Measurements from ENCODE around the gene TMEM106C. TPM values are rescaled to one million over a fixed set of nuclear protein-coding genes. Genes with fewer than 3 reads are reported as not detected.

The TMEM106C gene
- total RNA-seq, 1 donor from 2014 or later: 77.1 TPM

GRCh38 chr12:48015129-48015528, 51.7 kb downstream of the TMEM106C start:
- H3K27me3 Mint-ChIP-seq: peaks cover 5% of the 10 kb centered on the region
- no peaks in the 10 kb centered on the region for H3K36me3 Mint-ChIP-seq
- peaks cover 9% of the 10 kb centered on the region for H3K4me1 Mint-ChIP-seq (ENCODE audit: unreplicated experiment)

DNA sequence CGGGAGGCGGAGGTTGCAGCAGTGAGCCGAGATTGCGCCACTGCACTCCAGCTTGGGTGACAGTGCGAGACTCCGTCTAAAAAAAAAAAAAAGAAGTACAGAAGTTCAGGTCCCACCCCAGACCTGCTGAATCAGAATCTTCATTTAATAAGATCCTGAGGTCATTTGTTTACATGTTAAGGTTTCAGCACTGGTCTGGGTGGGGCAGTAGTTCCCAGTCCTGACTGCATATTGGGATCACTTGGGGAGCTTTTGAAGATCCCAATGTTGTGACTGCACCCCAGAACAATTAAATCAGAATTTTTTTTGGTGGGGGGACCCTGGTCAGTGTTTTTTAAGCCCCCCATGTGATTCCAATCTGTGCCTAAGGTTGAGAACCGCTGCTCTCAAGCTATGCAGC, 52.6 kb downstream of the TMEM106C start:
- peaks cover 5% of the 10 kb centered on the region for H3K27me3 Mint-ChIP-seq
- no peak for DNase-seq (ENCODE audit: extremely low spot score, unreplicated experiment)
- H3K9me3 Mint-ChIP-seq: no peaks in the 10 kb centered on the region
- TF ChIP-seq CTCF (conservative IDR thresholded peaks at IDR 0.05): no peak
- no peak overlapping the region for H3K27ac Mint-ChIP-seq
- no peaks in the 10 kb centered on the region for H3K36me3 Mint-ChIP-seq
- H3K4me1 Mint-ChIP-seq (ENCODE audit: unreplicated experiment): peaks cover 7% of the 10 kb centered on the region
- H3K4me3 Mint-ChIP-seq: no peak overlapping the region

More at GRCh38 chr12:48015129-48015528, 51.7 kb downstream of the TMEM106C start:
- Mint-ChIP-seq H3K4me3 (no peak overlapping the region), H3K9me3 (no peaks in the 10 kb centered on the region), H3K27ac (no peak overlapping the region)
- no peak for TF ChIP-seq CTCF (conservative IDR thresholded peaks at IDR 0.05)
- DNase-seq (ENCODE audit: extremely low spot score, unreplicated experiment): no peak

DNA sequence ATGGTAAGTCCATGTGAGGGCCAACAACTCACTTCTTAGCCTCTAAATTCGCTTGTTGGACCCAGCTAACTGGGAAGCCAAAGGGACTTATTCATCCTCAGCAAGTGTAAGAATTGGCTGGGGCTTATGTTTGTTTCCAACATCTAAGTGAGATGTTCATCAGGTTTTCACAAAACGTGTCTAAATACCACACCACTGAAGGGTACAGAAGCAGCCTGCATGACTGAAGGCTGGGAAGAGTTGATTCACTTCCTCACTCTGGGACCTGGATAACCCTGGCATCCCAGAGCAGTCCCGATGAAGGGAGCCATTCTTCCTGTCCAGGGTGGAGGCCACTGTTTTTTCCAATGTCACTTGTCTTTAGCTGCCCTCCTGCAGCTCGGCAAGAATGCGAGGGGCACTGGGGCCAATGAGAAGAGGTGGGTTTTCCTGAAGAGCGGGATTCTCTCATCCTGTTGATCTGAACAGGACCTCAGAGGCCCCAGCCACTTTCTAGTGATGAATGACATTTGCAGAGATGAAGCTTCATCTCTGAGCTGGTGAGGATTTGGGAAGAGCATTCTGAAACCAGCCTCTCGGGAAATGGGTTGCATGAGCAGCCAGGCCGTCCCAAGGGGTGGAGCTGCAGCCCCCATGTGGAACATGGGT, 53.1 kb downstream of the TMEM106C start:
- no peak overlapping the region for H3K4me3 Mint-ChIP-seq
- no peaks in the 10 kb centered on the region for H3K36me3 Mint-ChIP-seq
- peaks cover 5% of the 10 kb centered on the region for H3K27me3 Mint-ChIP-seq
- no peak for TF ChIP-seq CTCF (conservative IDR thresholded peaks at IDR 0.05)
- no peaks in the 10 kb centered on the region for H3K9me3 Mint-ChIP-seq
- DNase-seq (ENCODE audit: extremely low spot score, unreplicated experiment): no peak
- H3K4me1 Mint-ChIP-seq (ENCODE audit: unreplicated experiment): peaks cover 6% of the 10 kb centered on the region
- no peak overlapping the region for H3K27ac Mint-ChIP-seq

- Mint-ChIP-seq H3K4me3 (no peak overlapping the region), H3K9me3 (no peaks in the 10 kb centered on the region), H3K27ac (no peak overlapping the region), H3K27me3 (peaks cover 5% of the 10 kb centered on the region), H3K36me3 (no peaks in the 10 kb centered on the region), H3K4me1 (ENCODE audit: unreplicated experiment) (peaks cover 16% of the 10 kb centered on the region)
- DNase-seq (ENCODE audit: extremely low spot score, unreplicated experiment): no peak
- no peak for TF ChIP-seq CTCF (conservative IDR thresholded peaks at IDR 0.05)
These were observed 54.1 kb downstream of the TMEM106C start for GRCh38 chr12:48017496-48017895.

DNA sequence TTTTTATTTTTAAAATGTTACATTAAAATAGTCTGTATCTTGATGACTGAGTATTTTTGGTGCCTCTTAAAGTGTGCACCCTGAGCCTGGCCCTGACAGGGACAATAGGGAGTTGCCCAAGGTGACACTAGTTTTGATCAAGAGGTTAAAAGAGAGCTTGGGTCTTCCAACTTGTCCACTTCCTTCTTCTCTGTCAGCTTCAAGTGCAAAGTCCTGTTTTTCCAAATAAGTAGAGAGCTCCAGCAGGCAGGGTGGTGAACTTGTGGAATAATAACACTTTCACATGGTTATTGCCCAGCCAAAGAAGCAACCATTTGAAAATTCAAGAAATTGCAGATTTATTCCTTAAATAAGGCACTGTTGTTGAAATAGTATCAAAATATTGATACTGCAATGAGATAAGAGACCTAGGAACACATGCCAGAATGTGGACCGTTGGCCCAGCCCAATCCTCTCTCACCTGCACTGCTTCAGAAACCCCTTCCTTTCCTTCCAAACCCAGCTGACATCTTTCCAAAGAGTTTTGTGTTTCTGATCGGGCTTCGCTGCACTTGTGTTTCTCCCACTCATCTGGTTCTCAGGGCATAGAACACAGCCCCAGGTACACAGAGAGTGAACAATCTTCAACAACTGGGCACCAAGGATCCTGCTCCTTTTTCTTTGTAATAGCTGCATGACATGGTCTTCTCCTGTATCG, 54.7 kb downstream of the TMEM106C start:
- no peak for DNase-seq (ENCODE audit: extremely low spot score, unreplicated experiment)
- Mint-ChIP-seq H3K4me1 (ENCODE audit: unreplicated experiment) (peaks cover 22% of the 10 kb centered on the region), H3K36me3 (no peaks in the 10 kb centered on the region), H3K27me3 (peaks cover 5% of the 10 kb centered on the region), H3K9me3 (no peaks in the 10 kb centered on the region), H3K4me3 (no peak overlapping the region), H3K27ac (no peak overlapping the region)
- TF ChIP-seq CTCF (conservative IDR thresholded peaks at IDR 0.05): no peak

Other genes starting within 250 kb of the TMEM106C start
- 3.7 and 18.9 TPM in 2 replicates for gene ENDOU, start 238.1 kb upstream of the TMEM106C start, total RNA-seq (ENCODE audit: low replicate concordance)
- 3.7 and 4.9 TPM in 2 replicates for gene RAPGEF3, start 204.7 kb upstream of the TMEM106C start, total RNA-seq (ENCODE audit: low replicate concordance)
- 19.7 and 37.4 TPM in 2 replicates for gene SLC48A1, start 190.4 kb upstream of the TMEM106C start, total RNA-seq (ENCODE audit: low replicate concordance)
- 71.5 and 76.1 TPM in 2 replicates for gene HDAC7, start 143.7 kb upstream of the TMEM106C start, total RNA-seq (ENCODE audit: low replicate concordance)
- 0.77 and 1.5 TPM in 2 replicates for gene VDR, start 58.6 kb upstream of the TMEM106C start, total RNA-seq (ENCODE audit: low replicate concordance)
- gene COL2A1, start 40.9 kb downstream of the TMEM106C start, total RNA-seq (ENCODE audit: low replicate concordance): 195 and 227 TPM in 2 replicates
- gene SENP1, start 142.5 kb downstream of the TMEM106C start, total RNA-seq (ENCODE audit: low replicate concordance): 25.0 and 32.0 TPM in 2 replicates
- 99.0 and 119 TPM in 2 replicates for gene PFKM, start 155.8 kb downstream of the TMEM106C start, total RNA-seq (ENCODE audit: low replicate concordance)
- 27.0 and 29.5 TPM in 2 replicates for gene ASB8, start 193.9 kb downstream of the TMEM106C start, total RNA-seq (ENCODE audit: low replicate concordance)
- 0.98 and 2.4 TPM in 2 replicates for gene CCDC184, start 220.0 kb downstream of the TMEM106C start, total RNA-seq (ENCODE audit: low replicate concordance)
- gene OR10AD1, start 239.7 kb downstream of the TMEM106C start, total RNA-seq (ENCODE audit: low replicate concordance): not detected in 2 replicates

Measured in type B pancreatic cell (in vitro differentiated cells).